ENCODE data around the gene GPR152. TPM values are rescaled to one million over a fixed set of nuclear protein-coding genes. Genes with fewer than 3 reads are reported as not detected.

GPR152 gene
- total RNA-seq, 1 experiment from 2014 or later, result not detected

GRCh38 chr11:67439321-67440228, 13.0 kb downstream of the GPR152 start:
- Mint-ChIP-seq H3K4me3 (ENCODE audit: low read depth, unreplicated experiment) (no peak overlapping the region), H3K9me3 (ENCODE audit: low read depth, unreplicated experiment) (no peaks in the 10 kb centered on the region), H3K36me3 (ENCODE audit: insufficient read depth, unreplicated experiment) (peaks cover 86% of the 10 kb centered on the region), H3K27ac (ENCODE audit: unreplicated experiment) (no peak overlapping the region), H3K4me1 (ENCODE audit: low read depth, unreplicated experiment) (peaks cover 14% of the 10 kb centered on the region), H3K27me3 (ENCODE audit: unreplicated experiment) (no peaks in the 10 kb centered on the region)
- intact Hi-C loops (cut with micrococcal nuclease; ENCODE audit: unreplicated experiment), result no loop called here
- no peak for TF ChIP-seq CTCF (IDR thresholded peaks at IDR 0.05; ENCODE audit: unreplicated experiment)
- no TSS peak for BruUV-seq (replicated peaks)
- CTCF ChIA-PET, result interaction anchor here (1.1 kb wide), 1 partner anchor 10 kb away, joined by 3 read pairs; no protein-coding TSS in a partner anchor
- peak; percentile 45 for DNase-seq

GRCh38 chr11:67438158-67438902, 14.2 kb downstream of the GPR152 start:
- H3K27ac Mint-ChIP-seq (ENCODE audit: unreplicated experiment), result no peak overlapping the region
- DNase-seq, result no peak
- no peaks in the 10 kb centered on the region for H3K27me3 Mint-ChIP-seq (ENCODE audit: unreplicated experiment)
- H3K36me3 Mint-ChIP-seq (ENCODE audit: insufficient read depth, unreplicated experiment), result peaks cover 83% of the 10 kb centered on the region
- BruUV-seq (replicated peaks), result no TSS peak
- intact Hi-C loops (cut with micrococcal nuclease; ENCODE audit: unreplicated experiment), result no loop called here
- H3K4me1 Mint-ChIP-seq (ENCODE audit: low read depth, unreplicated experiment), result peaks cover 14% of the 10 kb centered on the region
- no peak for TF ChIP-seq CTCF (IDR thresholded peaks at IDR 0.05; ENCODE audit: unreplicated experiment)
- H3K4me3 Mint-ChIP-seq (ENCODE audit: low read depth, unreplicated experiment), result no peak overlapping the region
- CTCF ChIA-PET, result interaction anchor here (0.5 kb wide), 1 partner anchor 1047 kb away, joined by 7 read pairs; no protein-coding TSS in a partner anchor
- H3K9me3 Mint-ChIP-seq (ENCODE audit: low read depth, unreplicated experiment), result no peaks in the 10 kb centered on the region

GRCh38 chr11:67437809-67438157, 14.7 kb downstream of the GPR152 start:
- TF ChIP-seq CTCF (IDR thresholded peaks at IDR 0.05; ENCODE audit: unreplicated experiment), result no peak
- Mint-ChIP-seq H3K4me3 (ENCODE audit: low read depth, unreplicated experiment) (no peak overlapping the region), H3K4me1 (ENCODE audit: low read depth, unreplicated experiment) (peaks cover 14% of the 10 kb centered on the region), H3K27ac (ENCODE audit: unreplicated experiment) (no peak overlapping the region), H3K9me3 (ENCODE audit: low read depth, unreplicated experiment) (no peaks in the 10 kb centered on the region), H3K27me3 (ENCODE audit: unreplicated experiment) (no peaks in the 10 kb centered on the region), H3K36me3 (ENCODE audit: insufficient read depth, unreplicated experiment) (peaks cover 77% of the 10 kb centered on the region)
- CTCF ChIA-PET, result no interaction called here
- no peak for DNase-seq
- intact Hi-C loops (cut with micrococcal nuclease; ENCODE audit: unreplicated experiment), result no loop called here
- BruUV-seq (replicated peaks), result no TSS peak

GRCh38 chr11:67437082-67437808, 15.3 kb downstream of the GPR152 start, which contains the start of gene PTPRCAP:
Gene PTPRCAP (minus strand): TSS chr11:67437682. CDS start chr11:67437619, 63 bp downstream.
- H3K4me3 Mint-ChIP-seq (ENCODE audit: low read depth, unreplicated experiment), result no peak within 1 kb of the TSS
- no peak for TF ChIP-seq CTCF (IDR thresholded peaks at IDR 0.05; ENCODE audit: unreplicated experiment)
- peaks cover 73% of the 10 kb centered on the region for H3K36me3 Mint-ChIP-seq (ENCODE audit: insufficient read depth, unreplicated experiment)
- CTCF ChIA-PET, result no interaction called here
- intact Hi-C loops (cut with micrococcal nuclease; ENCODE audit: unreplicated experiment), result no loop called here
- H3K27me3 Mint-ChIP-seq (ENCODE audit: unreplicated experiment), result no peaks in the 10 kb centered on the region
- no peaks in the 10 kb centered on the region for H3K9me3 Mint-ChIP-seq (ENCODE audit: low read depth, unreplicated experiment)
- BruUV-seq (replicated peaks), result no TSS peak
- DNase-seq, result no peak
- peaks cover 14% of the 10 kb centered on the region for H3K4me1 Mint-ChIP-seq (ENCODE audit: low read depth, unreplicated experiment)
- no peak within 1 kb of the TSS for H3K27ac Mint-ChIP-seq (ENCODE audit: unreplicated experiment)
